HS-5 (cell line): ENCODE measurements around the gene ATP11C.
"Not testable (repeated sequence)": the region's sequence is repeated elsewhere in the genome, so short reads cannot be mapped to it uniquely, and the experiment has no call there.

Experiments
- DNase-seq: peaks from one replicate; pipeline ENCODE4 v3.0.0-alpha.2; 2012; ENCODE audit warnings: low read depth

The ATP11C gene

DNA sequence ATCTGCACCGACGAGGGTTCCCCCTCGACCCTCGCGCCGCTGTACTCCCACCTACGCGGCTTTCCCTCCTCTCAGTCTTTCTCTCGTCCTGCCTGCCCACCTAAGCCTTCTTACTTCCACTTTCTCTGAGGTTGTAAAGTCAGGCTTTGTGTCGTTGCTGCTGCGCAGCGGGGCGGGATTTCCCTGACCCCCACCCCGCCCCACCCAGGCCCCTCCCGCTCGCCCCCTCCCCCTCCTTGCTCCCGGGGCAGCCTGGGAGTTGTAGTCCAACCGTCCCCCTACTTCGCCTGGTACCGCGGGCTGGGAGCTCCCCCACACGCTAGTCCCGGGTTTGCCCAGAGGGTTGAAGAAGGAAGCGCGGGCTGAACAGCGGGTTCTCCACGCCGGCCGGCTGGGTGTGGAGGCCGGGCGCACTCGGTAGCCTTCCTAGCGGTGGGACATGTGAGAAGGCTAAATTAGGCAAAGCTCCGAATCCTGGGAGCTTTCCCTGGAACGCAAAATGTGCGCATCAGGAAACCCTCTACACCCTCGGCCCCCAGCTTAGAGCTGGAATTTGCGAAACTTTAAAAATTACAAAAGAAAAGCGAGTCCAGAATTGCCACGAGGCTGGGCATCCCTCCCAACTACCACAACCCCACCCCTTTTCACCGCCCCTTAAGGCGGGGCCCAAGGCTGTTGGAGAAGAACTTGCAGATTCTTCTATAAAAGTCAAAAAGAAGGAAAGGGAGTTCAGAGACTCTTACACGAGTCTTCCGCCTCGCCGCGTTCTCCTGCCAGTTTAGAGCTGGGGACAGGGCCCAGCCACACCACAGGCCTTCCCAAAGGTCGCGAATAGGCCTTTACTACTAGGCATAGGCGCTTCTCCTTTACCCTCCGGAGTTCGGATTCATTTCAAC is at the start of gene ATP11C:
Gene ATP11C (minus strand): TSS at position 153 of the 896 bp plus-strand sequence. CDS start 1,011 bp downstream, outside the sequence.
- peak; percentile 43 for DNase-seq

DNA sequence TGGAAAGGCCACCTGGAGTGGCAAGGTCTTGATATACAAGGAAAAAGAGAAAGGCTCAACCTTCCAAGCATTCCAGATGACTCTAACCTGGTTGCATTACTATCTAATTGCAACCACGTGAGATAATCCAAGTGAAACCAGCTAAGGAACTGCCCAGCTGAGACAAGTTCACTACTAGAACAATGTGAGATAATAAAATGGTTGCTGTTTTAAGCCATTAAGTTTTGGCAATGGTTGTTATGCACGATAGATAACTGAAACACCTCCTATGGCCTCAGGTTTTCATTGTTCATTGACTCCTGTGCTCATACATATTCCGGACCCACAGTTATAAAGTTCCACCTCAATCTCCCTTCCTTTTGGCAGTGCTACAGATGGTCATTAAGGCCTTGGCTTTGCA is 41.6 kb upstream of the ATP11C start:
- no peak for DNase-seq

DNA sequence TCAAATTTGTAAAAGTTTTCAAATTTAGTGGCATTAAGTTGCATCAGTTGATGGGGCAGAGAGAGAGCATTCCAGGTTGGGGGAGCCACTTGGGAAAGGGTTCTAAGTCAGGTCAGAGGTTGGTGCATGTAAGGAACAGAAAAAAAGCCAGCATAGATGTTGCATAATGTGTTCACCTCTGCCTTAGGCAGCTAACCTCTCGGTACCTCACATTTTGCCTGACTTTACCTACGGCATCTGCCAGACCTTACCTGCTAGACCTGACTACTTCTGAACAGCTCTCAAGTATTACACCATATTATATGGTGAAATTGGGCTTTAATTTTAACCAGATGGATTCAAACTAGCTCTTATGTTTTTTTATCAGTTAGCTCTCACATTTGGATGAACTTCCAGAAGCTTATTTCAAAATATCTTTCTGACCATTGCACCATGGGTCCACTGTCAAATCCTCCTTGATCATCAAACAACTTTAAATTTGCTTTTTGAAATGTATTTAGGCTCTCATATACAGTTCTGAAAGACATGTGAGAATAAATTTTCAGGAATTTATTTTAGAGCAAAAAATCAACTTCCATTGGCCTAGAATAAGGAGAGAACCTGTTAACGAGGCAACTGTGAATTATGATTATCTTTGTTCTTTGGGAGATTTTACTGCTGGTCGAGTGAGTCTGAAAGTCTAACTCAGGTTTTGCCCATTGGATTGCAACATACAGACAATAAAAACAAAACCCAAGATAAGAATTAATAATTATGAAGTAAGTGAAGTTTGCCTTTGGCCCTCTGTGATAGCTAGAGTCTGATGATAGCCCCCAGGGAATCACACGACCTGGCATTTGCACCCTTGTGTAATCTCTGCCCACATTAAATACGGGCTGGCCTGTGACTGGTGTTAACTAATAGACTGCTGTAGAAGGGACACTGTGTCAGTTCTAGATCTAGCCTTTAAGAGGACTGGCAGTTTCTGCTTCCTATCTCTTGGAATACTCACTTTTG is 40.1 kb upstream of the ATP11C start:
- no peak for DNase-seq

DNA sequence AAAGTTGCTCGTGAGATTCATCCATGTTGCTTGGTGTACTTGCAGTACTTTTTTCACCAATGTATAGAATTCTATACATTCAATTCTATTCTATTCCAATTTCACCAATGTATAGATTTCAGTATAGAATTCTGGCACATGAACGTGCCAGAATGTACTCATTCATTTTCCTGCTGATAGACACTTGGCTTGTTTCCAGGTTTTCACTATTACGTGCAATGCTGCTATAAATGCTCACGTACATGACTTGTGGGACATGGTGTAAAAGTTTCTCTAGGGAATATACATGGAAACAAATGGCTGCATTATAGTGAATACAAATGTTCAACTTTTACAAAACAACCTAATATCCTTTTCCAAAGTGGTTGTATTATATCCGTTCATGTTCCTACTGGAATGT is 39.3 kb upstream of the ATP11C start:
- no peak for DNase-seq

DNA sequence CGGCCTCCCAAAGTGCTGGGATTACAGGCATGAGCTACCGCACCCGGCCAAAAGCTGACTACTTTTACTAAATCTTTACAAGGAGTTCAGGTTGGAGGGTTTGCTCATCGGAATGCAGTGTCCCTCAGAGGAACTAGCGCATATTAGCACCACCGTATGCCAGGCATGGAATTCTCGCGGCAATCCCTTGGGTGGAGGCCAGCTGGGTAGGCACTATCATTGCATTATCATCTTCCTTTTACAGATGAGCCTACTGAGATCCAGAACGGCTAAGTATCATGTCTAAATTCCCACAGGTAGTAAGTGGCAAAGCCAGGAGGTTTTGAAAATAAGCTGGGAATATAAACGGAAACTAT is 38.5 kb upstream of the ATP11C start:
- DNase-seq: no peak

DNA sequence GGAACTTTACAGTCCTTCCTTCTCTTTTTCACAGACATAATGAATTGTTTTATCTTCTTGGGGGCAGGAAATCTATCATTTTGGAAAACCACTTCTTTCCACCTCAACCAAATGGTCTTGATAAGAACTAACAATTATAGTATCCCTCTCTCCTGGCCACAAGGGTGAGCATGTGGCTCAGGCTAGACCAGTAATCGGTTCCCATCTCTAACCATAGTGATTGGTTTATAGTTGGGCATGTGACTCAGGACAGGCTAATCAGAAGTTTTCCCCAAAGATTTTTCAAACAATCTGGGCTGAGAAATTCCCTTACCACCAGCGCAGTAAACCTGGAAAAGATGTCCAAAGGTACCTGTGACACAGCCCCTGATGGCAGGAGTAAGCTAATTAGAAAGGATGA is 36.4 kb upstream of the ATP11C start:
- no peak for DNase-seq

DNA sequence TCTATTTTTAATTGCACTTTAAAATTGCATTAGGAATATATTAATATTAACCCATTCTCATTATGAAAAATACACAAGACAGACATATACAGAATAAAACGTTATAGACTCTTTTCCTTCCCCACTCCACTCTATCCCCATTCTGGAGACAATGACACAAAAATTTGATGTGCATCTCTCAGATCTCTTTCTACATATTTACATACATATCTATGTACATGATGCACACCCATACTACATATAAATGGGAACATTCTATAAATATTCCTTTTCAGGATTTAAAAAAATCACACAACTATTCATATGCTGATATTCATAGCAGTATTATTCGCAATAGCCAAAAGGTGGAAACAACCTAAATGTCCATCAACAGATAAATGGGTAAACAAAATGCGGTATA is 34.9 kb upstream of the ATP11C start:
- no peak for DNase-seq

DNA sequence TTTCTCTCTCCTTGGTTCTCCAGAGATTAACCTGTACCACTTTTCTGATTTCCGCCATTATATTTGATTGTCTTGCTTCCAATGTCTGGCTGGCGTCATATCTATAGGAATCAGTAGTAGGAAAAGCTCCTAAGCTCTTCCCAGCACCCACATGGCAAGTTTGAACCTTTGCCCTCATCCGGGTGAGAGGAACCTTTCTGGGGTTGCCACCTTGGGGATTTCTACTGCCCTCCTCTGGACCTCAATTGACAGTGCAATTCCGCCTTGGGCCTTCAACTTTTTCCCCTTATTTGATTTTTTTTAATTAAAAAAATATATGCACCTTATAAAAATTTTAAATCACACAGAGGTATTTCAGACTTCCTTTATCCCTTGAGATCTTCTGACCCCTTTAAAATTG is 34.4 kb upstream of the ATP11C start:
- no peak for DNase-seq

DNA sequence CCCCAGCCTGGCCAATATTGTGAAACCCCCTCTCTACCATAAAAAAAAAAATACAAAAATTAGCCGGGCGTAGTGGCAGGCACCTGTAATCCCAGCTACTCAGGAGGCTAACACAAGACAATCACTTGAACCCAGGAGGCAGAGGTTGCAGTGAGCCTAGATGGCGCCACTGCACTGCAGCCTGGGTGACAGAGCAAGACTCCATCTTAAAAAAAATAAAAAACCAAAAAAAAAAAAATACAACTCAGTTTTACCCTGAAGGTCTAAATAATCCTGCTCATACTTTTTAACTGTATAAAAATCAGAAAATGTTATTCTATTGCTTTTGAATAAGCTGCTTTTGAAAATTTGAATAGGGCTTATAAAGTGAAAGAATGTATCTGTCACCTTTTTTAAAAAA is 33.3 kb upstream of the ATP11C start:
- DNase-seq: not testable (repeated sequence)

DNA sequence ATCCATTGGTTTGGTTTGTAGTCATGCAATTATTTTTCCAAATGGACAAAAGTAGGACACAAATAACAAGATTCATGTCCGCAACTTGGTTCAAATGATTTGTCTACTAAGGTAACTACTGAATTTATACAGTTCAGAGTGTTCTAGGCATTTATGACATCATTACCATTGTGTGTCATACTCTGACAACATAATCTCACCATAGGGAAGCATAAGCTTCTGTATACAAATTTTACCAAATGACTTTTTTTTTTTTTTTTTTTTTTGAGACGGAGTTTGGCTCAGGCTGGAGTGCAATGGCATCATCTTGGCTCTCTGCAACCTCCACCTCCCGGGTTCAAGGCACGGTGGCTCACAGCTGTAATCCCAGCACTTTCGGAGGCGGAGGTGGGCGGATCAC is 32.6 kb upstream of the ATP11C start, which contains the start of gene CXorf66:
Gene CXorf66 (minus strand): TSS at position 101 of the 400 bp plus-strand sequence. CDS start 25 bp downstream, at position 76.
- no peak for DNase-seq

DNA sequence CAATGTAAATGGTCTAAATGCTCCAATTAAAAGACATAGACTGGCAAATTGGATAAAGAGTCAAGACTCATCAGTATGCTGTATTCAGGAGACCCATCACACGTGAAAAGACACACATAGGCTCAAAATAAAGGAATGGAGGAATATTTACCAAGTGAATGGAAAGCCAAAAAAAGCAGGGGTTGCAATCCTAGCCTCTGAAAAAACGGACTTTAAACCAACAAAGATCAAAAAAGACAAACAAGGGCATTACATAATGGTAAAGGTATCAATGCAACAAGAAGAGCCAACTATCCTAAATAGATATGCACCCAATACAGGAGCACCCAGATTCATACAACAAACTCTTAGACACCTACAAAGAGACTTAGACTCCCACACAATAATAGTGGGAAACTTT is 28.2 kb upstream of the ATP11C start:
- not testable (repeated sequence) for DNase-seq

DNA sequence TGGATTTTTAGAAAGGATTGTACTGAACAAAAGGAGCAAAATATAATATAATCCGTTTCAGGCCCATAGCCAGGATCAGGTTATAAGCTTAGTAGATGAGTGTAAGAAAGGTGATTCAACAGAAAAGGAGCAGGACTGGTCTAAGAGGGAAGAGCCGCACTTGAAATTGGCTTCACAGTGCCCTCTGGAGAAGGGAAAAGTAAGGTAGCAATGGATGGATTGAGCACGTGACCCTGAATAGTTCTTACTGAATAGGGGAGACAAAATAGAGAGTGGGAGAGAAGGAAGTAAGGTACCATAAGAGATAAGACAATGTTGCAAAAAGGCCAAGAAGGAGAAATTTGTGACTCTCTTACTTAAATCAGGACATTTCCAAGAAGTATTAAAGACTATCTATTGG is 16.9 kb upstream of the ATP11C start:
- DNase-seq: no peak

DNA sequence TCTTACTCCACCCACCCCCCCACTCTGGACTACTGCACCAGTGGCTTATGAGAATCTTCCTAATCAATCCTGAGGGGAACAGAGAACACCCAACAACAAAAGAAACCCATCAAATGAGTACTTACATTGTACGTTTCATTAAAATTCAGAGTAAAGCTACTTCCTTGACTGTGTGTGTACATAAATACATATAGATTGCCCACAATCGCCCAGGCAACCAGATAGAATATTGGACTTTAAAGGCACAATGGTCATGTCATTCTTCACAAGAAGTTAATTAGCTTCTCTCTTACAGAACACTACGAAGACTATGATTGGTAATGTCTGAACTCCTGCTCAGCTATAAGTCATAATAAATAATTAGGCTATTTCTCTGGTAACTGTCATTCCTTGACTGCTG is 12.2 kb upstream of the ATP11C start:
- no peak for DNase-seq

DNA sequence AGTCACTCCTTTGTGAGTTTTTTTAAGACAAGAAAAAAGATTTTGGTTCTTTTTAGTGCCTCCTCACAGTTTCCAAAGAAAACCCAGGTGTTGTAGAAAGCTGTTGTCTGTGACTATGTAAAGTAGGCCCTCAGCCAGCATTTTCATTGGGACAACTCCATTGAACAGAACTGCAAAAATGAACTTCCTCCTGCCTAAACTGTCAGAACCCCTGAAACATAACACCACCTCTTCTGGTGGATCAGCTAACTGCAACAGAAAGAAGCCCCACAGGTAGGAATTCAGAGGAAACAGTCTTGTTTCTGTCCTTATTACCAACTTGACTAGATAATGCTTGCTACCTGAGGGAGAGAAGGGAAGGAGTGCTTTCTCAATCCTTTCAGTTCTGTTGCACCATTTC is 3.4 kb upstream of the ATP11C start:
- no peak for DNase-seq

DNA sequence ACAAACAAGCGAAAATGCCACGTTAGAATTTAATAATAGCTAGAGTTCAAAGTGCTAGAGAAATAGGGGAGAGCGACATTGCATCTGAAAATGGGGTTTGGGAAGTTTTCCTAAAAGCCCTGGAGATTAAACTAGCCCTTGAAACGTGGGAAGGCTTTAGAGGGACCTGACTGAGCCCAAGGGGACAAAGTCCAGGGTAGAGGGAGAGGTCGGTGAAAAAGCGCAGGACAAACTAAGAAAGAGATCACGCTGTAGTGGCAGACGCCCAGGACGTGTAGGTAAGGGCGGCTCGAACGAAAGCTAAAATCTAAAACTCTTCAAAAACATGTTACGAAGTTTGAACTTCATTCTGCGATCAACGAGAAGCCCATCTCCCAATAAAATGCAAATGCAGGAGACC is 1.1 kb upstream of the ATP11C start:
- DNase-seq: no peak

DNA sequence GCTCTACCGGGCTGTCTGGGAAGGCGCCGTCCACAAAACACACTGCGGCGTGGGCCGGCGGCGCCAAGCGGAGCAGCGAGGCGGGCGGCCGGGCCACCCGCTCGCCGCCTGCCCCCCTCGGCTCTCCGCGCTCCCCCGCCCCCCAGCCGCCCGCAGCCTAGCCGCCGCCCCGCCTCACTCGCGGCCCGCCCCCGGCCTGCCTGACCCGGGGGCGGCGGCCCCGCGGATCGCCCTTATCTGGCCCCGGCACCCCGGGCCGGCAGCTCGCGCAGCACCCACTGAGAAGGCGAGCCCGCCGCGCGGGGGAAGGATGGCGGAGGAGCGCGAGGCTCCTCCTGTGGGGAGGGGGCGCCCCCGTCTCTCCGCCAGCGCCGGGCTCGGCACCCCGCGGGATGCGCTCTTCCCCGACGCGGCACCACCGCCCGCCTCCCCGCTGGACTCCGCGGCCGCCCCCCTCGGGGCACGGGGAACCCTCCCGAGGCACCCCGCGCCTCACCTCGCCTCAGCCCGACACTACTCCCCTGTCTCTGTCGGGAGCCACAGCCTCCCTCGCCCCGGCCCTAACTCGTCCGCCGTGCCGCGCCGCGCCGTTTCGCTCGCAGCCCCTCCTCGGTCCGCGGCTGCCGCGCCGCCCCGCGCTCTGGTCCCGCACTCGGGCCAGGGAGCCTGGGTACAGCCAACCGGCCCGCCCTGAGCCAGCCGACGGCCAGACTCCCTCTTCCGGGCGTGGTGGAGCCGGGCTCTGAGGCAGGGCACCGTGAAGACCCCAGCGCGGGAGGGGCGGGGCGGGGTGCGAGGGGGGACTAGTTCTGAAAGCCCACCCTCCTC is 566 bp downstream of the ATP11C start:
- no peak for DNase-seq

DNA sequence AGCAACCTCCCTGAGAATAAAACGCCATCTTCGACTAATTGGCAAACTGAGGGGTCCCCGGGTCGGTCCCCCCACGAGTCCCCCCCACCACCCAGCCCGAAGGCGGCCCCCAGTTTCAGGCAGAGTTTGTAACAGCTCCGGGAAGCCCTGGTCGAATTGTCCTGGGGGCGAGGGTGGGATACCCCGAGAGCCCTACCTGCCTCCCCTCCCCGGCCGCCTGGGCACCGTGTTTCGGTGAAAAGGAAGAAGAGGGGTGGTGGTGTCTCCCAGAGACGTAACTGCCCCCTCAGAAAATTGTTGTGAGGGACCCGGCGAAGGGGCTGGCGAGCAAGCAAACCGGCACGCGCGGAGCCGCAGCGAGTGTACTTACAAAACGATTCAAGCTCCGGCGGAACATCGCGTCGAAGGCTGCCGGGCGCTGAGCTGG is 1.2 kb downstream of the ATP11C start:
- DNase-seq: no peak

DNA sequence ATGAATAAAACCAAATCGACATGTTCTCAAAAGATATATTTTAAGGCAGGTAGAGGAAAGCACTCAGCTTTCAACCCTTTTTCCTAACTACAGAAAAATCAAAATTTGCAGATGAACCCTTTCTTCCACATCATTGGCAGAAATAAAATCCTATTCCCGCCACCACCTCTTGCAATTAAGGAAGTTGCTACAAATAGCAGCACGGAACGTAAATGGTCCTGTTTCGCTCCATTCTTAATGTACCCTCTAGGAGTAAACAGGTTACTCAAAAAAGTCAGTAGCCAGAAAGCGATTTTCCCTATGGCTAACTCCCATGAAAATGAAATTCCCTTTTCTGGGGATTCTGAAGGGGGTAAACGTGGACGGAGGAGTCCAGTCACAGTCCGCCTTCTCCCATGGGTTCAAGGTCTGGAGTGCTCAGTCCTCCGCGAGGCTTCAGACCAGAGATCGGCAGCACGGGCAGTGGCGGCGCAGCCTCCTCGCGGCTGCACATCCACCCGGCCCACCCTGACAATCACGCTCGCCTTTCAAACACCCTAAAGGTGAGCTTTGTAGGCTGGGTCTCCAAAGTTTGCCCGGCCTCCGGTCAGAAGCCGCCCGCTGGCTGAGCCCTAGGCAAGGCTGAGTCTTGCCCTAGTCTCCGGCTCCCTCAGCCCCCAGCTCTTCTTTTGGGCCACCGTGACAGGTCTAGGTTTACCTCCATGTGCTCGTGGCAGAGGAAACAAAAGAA is 1.8 kb downstream of the ATP11C start:
- no peak for DNase-seq

DNA sequence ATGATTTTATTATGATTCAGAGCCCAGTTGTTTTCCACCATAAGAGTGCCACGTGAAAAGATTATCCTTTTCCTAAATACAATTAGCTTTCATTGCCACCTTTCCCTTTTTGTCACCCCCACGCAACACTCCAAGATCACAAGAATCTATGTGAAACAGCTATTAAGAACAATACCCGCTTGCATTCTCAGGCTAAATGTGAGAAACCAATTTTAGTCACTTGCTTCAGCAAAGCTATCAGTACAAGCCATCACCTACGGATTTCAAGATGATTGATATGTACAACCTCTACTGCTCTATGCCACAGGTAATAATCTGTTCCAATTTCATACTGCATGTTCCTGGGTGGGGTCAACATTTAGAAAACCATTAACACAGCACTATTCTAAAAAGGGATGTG is 2.5 kb downstream of the ATP11C start:
- no peak for DNase-seq

DNA sequence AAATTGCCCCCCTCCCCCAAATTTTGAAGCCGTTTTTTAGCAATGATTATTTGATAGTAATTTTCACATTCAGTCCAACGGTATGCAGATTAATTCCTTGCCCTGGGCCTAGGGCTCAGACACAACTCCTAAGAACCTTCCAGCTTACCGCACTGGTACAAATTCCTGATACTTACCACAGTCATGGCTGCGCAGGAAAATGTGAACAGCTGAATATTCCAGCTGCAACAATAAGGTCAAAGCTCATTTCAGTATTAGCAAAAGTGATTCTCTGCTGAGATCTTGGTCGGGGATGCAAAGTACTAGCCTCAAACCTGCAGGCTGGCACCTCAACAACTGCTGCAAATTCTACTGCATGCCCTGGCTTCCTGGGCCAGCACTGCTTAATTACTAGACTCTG is 3.0 kb downstream of the ATP11C start:
- DNase-seq: no peak

DNA sequence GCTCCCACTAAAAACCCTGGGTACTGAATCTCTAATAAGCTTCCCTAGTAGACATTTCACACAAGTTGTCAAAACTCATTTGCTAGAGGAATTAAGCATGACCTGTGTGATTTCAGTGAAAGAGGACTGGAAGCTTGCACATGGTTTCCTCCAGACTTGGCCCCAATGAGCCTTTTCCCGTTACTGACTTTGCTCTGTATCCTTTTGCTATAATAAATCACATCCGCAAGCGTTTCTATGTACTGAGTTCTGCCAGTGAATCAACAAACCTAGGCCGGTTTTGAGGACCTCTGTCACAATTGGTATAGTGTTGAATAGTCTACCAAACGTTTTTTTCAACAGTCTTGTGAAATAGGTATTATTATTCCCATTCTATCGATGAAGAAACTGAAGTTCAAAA is 8.2 kb downstream of the ATP11C start:
- no peak for DNase-seq
